ENCODE results near the gene PLXNA1. TPM values are rescaled to one million over a fixed set of nuclear protein-coding genes. Genes with fewer than 3 reads are reported as not detected.

PLXNA1 gene
- total RNA-seq, 1 donor from 2014 or later = 55.2 TPM

- H3K36me3 Mint-ChIP-seq (ENCODE audit: low read depth) = peaks cover 38% of the 10 kb centered on the region
- ChIA-PET POLR2A (no interaction called here), CTCF (no interaction called here)
- H3K27ac Mint-ChIP-seq = no peak overlapping the region
- TF ChIP-seq CTCF (IDR thresholded peaks at IDR 0.05) = no peak
- ATAC-seq (ENCODE audit: low read depth) = no peak
- no peaks in the 10 kb centered on the region for H3K4me1 Mint-ChIP-seq
- DNase-seq = no peak
- intact Hi-C loops (cut with micrococcal nuclease) = no loop called here
- no peaks in the 10 kb centered on the region for H3K9me3 Mint-ChIP-seq
- no peaks in the 10 kb centered on the region for H3K27me3 Mint-ChIP-seq
- H3K4me3 Mint-ChIP-seq = no peak overlapping the region
Observed at GRCh38 chr3:127029658-127030507, 47.0 kb downstream of the PLXNA1 start.

GRCh38 chr3:127030508-127031412, 47.8 kb downstream of the PLXNA1 start:
- no peak overlapping the region for H3K4me3 Mint-ChIP-seq
- intact Hi-C loops (cut with micrococcal nuclease) = no loop called here
- no peaks in the 10 kb centered on the region for H3K27me3 Mint-ChIP-seq
- H3K36me3 Mint-ChIP-seq (ENCODE audit: low read depth) = peaks cover 41% of the 10 kb centered on the region
- ChIA-PET CTCF (no interaction called here), POLR2A (no interaction called here)
- no peaks in the 10 kb centered on the region for H3K4me1 Mint-ChIP-seq
- DNase-seq (no peak), ATAC-seq (ENCODE audit: low read depth) (no peak)
- TF ChIP-seq CTCF (IDR thresholded peaks at IDR 0.05) = no peak
- H3K27ac Mint-ChIP-seq = no peak overlapping the region
- H3K9me3 Mint-ChIP-seq = no peaks in the 10 kb centered on the region

- H3K4me1 Mint-ChIP-seq = no peaks in the 10 kb centered on the region
- peaks cover 41% of the 10 kb centered on the region for H3K36me3 Mint-ChIP-seq (ENCODE audit: low read depth)
- CTCF ChIA-PET = no interaction called here
- POLR2A ChIA-PET = no interaction called here
- TF ChIP-seq CTCF (IDR thresholded peaks at IDR 0.05) = no peak
- H3K27ac Mint-ChIP-seq = no peak overlapping the region
- no peaks in the 10 kb centered on the region for H3K9me3 Mint-ChIP-seq
- ATAC-seq (ENCODE audit: low read depth) (no peak), DNase-seq (no peak)
- H3K27me3 Mint-ChIP-seq = no peaks in the 10 kb centered on the region
- no peak overlapping the region for H3K4me3 Mint-ChIP-seq
- intact Hi-C loops (cut with micrococcal nuclease) = no loop called here
Observed at GRCh38 chr3:127031413-127031810, 48.5 kb downstream of the PLXNA1 start.

GRCh38 chr3:127031845-127032244, 48.9 kb downstream of the PLXNA1 start:
- H3K27ac Mint-ChIP-seq = no peak overlapping the region
- ATAC-seq (ENCODE audit: low read depth) (no peak), DNase-seq (no peak)
- no peak for TF ChIP-seq CTCF (IDR thresholded peaks at IDR 0.05)
- intact Hi-C loops (cut with micrococcal nuclease) = no loop called here
- no peaks in the 10 kb centered on the region for H3K27me3 Mint-ChIP-seq
- H3K36me3 Mint-ChIP-seq (ENCODE audit: low read depth) = peaks cover 38% of the 10 kb centered on the region
- CTCF ChIA-PET = no interaction called here
- H3K4me3 Mint-ChIP-seq = no peak overlapping the region
- H3K4me1 Mint-ChIP-seq = no peaks in the 10 kb centered on the region
- no peaks in the 10 kb centered on the region for H3K9me3 Mint-ChIP-seq
- POLR2A ChIA-PET = no interaction called here

- Mint-ChIP-seq H3K4me3 (no peak overlapping the region), H3K9me3 (no peaks in the 10 kb centered on the region), H3K4me1 (no peaks in the 10 kb centered on the region), H3K36me3 (ENCODE audit: low read depth) (peaks cover 36% of the 10 kb centered on the region), H3K27ac (no peak overlapping the region), H3K27me3 (no peaks in the 10 kb centered on the region)
- DNase-seq (no peak), ATAC-seq (ENCODE audit: low read depth) (no peak)
- no peak for TF ChIP-seq CTCF (IDR thresholded peaks at IDR 0.05)
- intact Hi-C loops (cut with micrococcal nuclease) = no loop called here
- ChIA-PET CTCF (no interaction called here), POLR2A (no interaction called here)
Observed at GRCh38 chr3:127032296-127032990, 49.5 kb downstream of the PLXNA1 start.
